Activated naive CD8-positive, alpha-beta T cell treated with anti-CD3 and anti-CD28 coated beads, Interleukin-2, amount 50 U/mL, for 24 hours (primary cell): ENCODE measurements around the gene CCDC71L.

ENCODE experiments used
- ATAC-seq: fragments of 150-1000 bp; cut with Tn5 transposase; one replicate; pipeline ENCODE4 v1.10.0; 2021
- DNase-seq: peaks from one replicate; pipeline ENCODE4 v3.0.0; 2021
- H3K27ac Mint-ChIP-seq: one replicate; pipeline ENCODE4 v1.8.0; 2021; ENCODE audit warnings: mild to moderate bottlenecking, mixed read lengths
- H3K27me3 Mint-ChIP-seq: one replicate; pipeline ENCODE4 v1.8.0; 2021; ENCODE audit warnings: mixed read lengths
- H3K36me3 Mint-ChIP-seq: one replicate; pipeline ENCODE4 v1.8.0; 2021; ENCODE audit warnings: low read depth, mixed read lengths
- H3K4me1 Mint-ChIP-seq: one replicate; pipeline ENCODE4 v1.8.0; 2021; ENCODE audit warnings: mixed read lengths
- H3K4me3 Mint-ChIP-seq: one replicate; pipeline ENCODE4 v1.8.0; 2021; ENCODE audit warnings: mild to moderate bottlenecking, moderate library complexity, mixed read lengths
- H3K9me3 Mint-ChIP-seq: one replicate; pipeline ENCODE4 v1.8.0; 2021; ENCODE audit warnings: mixed read lengths

CCDC71L gene

GRCh38 chr7:106622654-106623314 lies 38.2 kb downstream of the CCDC71L start:
- DNase-seq = no peak

DNA sequence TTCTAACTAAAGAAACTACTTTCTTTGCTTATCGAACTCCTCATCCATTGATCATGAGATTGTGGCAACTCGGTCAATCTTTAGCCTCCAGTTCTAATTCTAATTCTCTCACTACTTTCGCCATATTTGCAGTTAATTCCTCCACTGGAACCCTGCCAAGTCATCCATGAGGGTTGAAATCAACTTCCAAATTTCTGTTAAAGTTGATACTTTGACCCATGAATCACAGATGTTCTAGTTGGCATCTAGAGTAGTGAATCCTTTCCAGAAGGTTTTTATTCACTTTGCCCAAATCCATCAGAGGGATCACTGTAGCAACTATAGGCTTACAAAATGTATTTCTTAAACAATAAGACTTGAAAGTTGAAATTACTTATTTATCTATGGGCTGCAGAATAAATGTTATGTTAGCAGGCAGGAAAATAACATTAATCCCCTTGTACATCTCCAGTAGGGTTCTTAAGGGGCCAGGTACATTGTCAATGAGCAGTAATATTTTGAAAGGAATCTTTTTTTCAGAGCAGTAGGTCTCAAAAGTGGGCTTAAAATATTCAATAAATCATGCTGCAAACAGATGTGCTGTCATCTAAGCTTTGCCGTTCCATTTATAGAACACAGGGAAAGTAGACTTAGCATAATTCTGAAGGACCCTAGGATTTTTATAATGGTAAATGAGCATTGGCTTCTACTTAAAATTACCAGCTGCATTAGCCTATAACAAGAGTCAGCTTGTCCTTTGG lies 39.4 kb downstream of the CCDC71L start:
- H3K36me3 Mint-ChIP-seq = no peaks in the 10 kb centered on the region
- peaks cover 10% of the 10 kb centered on the region for H3K27me3 Mint-ChIP-seq
- ATAC-seq (no peak), DNase-seq (no peak)
- no peak overlapping the region for H3K27ac Mint-ChIP-seq
- H3K9me3 Mint-ChIP-seq = peaks cover 10% of the 10 kb centered on the region
- H3K4me1 Mint-ChIP-seq = no peaks in the 10 kb centered on the region
- no peak overlapping the region for H3K4me3 Mint-ChIP-seq

More at GRCh38 chr7:106622654-106623314, 38.2 kb downstream of the CCDC71L start:
- Mint-ChIP-seq H3K4me3 (no peak overlapping the region), H3K27me3 (peaks cover 13% of the 10 kb centered on the region), H3K4me1 (no peaks in the 10 kb centered on the region), H3K27ac (no peak overlapping the region), H3K9me3 (peaks cover 10% of the 10 kb centered on the region), H3K36me3 (no peaks in the 10 kb centered on the region)
- no peak for ATAC-seq

GRCh38 chr7:106620676-106621075 lies 40.3 kb downstream of the CCDC71L start:
- Mint-ChIP-seq H3K4me3 (no peak overlapping the region), H3K27me3 (peaks cover 7% of the 10 kb centered on the region), H3K9me3 (peaks cover 10% of the 10 kb centered on the region), H3K4me1 (no peaks in the 10 kb centered on the region), H3K36me3 (no peaks in the 10 kb centered on the region), H3K27ac (no peak overlapping the region)
- ATAC-seq (no peak), DNase-seq (no peak)

DNA sequence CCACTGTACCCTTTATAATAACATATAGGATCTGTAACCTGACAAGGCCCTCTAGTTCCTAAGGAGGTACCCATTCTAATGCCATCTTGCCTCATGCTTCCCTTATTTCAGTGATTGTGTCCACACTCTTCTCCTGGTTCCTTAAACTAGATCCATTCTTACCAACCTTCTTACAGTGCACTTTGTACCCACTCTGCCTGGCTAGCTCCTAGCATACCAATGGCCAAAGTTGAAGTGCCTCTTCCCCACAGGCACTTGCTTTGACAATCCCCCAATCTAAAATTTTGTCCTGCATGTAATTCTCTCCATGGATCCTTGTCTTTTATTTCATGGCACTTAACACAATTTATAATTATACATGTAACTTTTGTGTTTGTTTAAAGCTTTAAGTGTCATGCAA lies 40.9 kb downstream of the CCDC71L start:
- Mint-ChIP-seq H3K27me3 (peaks cover 6% of the 10 kb centered on the region), H3K27ac (no peak overlapping the region), H3K4me1 (no peaks in the 10 kb centered on the region), H3K36me3 (no peaks in the 10 kb centered on the region), H3K4me3 (no peak overlapping the region), H3K9me3 (peaks cover 10% of the 10 kb centered on the region)
- ATAC-seq (no peak), DNase-seq (no peak)

GRCh38 chr7:106619213-106619612 lies 41.7 kb downstream of the CCDC71L start:
- Mint-ChIP-seq H3K27me3 (peaks cover 6% of the 10 kb centered on the region), H3K27ac (no peak overlapping the region), H3K4me1 (no peaks in the 10 kb centered on the region), H3K4me3 (no peak overlapping the region), H3K36me3 (no peaks in the 10 kb centered on the region), H3K9me3 (peaks cover 10% of the 10 kb centered on the region)
- DNase-seq (no peak), ATAC-seq (no peak)

- Mint-ChIP-seq H3K4me1 (no peaks in the 10 kb centered on the region), H3K27me3 (peaks cover 3% of the 10 kb centered on the region), H3K9me3 (peaks cover 10% of the 10 kb centered on the region), H3K4me3 (no peak overlapping the region), H3K27ac (no peak overlapping the region), H3K36me3 (no peaks in the 10 kb centered on the region)
- DNase-seq = no peak
- no peak for ATAC-seq
Observed at GRCh38 chr7:106618480-106618879, 42.5 kb downstream of the CCDC71L start.

DNA sequence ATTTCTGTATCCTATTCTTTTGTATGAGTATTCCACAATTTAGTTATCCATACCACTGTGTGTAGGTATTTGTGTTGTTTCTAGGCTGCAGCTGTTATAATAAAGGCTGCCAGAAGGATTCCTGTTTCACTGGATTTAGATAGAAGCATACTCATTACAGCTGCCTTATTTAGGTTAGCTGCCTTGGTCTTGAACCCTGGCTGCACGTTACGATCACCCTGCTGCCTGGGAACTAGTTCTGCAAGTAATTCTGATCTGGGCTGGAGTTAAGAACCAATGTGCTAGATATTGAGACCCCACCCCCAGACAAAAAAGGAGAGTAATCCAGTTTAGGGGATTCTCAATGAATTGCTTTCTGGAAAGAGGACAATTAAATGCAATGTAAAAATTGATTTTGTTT lies 43.1 kb downstream of the CCDC71L start:
- Mint-ChIP-seq H3K27me3 (no peaks in the 10 kb centered on the region), H3K27ac (no peak overlapping the region), H3K9me3 (peaks cover 4% of the 10 kb centered on the region), H3K36me3 (no peaks in the 10 kb centered on the region), H3K4me3 (no peak overlapping the region), H3K4me1 (no peaks in the 10 kb centered on the region)
- no peak for DNase-seq
- ATAC-seq = no peak

DNA sequence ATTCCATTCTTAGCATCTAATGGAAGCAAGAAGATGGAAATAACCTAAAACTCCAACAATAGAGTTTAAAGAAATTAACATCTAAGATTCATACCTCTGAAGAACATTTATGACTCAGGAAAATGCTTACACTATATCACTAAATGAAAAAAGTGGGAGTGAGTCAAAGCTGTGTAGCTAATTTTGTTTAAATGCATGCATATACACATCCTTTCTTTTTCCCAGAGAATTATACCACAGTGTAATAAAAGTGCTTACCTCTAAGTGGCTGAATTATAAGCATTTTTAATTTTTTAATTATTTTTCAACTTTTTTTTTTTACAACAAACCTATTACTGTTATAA lies 44.3 kb downstream of the CCDC71L start:
- Mint-ChIP-seq H3K27ac (no peak overlapping the region), H3K9me3 (peaks cover 9% of the 10 kb centered on the region), H3K4me1 (no peaks in the 10 kb centered on the region), H3K4me3 (no peak overlapping the region), H3K36me3 (no peaks in the 10 kb centered on the region), H3K27me3 (no peaks in the 10 kb centered on the region)
- no peak for ATAC-seq
- no peak for DNase-seq

DNA sequence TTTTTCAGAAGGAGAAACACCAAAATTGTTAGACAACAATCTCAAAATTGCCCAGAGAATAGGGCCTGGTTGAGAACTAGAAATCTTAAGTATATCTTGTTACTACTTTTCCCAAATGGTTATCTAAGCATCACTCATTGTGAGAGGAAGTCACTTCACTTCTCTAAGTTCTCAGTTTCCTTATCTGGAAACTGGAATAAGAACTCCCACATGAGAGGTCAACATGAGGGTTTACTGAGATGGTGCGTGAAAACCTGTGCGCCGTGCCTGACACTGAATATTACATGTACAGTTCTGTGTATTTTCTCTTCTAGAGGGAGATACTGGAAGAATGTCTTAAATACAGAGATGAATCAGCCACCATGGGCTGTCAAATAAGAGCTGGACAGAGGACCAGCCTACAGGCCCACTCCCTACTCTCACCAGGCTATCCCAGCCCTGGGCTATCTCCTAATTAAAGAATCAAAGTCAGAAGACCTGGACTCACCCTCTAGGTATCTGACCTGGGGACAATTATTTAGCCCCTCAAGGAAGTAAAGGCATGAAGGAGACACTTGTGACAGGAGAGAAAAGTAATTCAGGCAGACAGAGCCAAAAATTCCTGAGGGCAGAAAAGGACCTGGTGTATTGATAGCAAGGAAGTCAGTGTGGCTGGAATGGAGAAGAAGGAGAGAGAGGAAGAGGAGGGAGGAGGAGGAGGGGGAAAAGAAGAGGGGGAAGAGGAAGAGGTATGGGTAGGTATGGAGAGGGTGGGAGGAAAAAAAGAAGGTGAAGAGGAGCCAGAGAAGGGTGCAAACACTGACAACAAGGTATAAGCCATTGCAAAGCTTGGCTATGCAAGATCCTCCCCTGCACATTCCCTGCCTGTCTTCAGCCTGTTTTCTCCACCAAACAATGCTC lies 44.9 kb downstream of the CCDC71L start:
- Mint-ChIP-seq H3K9me3 (peaks cover 6% of the 10 kb centered on the region), H3K36me3 (no peaks in the 10 kb centered on the region), H3K27ac (no peak overlapping the region), H3K27me3 (no peaks in the 10 kb centered on the region), H3K4me1 (no peaks in the 10 kb centered on the region), H3K4me3 (no peak overlapping the region)
- ATAC-seq (no peak), DNase-seq (no peak)

- Mint-ChIP-seq H3K9me3 (peaks cover 6% of the 10 kb centered on the region), H3K4me3 (no peak overlapping the region), H3K27me3 (no peaks in the 10 kb centered on the region), H3K27ac (no peak overlapping the region), H3K4me1 (no peaks in the 10 kb centered on the region), H3K36me3 (no peaks in the 10 kb centered on the region)
- DNase-seq (no peak), ATAC-seq (no peak)
Observed at GRCh38 chr7:106614751-106615150, 46.2 kb downstream of the CCDC71L start.

DNA sequence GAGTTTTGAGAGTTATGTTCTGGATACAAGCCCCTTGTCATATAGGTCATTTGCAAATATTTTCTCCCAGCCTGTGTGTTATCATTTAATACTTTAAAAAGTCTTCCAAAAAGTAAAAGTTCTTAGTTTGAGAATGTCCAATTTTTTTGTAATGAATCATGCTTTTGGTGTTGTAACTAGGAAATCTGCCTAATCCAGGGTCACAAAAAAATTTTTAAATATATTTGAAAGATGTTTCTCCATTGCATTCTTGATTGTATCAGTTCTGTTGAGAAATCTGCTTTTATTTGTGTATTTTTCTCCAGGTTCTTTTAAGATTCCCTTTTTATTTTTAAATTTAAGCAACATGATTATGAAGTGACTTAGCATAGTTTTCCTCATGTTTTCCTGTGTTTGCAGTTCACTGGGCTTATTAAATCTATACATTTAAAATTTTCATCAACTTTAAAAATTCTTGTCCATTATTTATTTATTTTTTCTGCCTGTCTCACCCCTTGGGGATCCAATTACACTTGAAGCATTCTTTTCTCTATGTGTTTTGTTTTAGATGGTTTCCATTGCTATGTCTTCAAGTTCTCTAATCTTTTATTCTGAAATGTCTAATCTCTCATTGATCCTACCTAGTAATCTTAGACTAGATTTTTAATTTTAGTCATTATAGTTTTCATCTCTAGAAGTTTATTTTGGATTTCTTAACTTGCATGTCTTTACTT lies 47.0 kb downstream of the CCDC71L start:
- Mint-ChIP-seq H3K36me3 (no peaks in the 10 kb centered on the region), H3K27me3 (no peaks in the 10 kb centered on the region), H3K27ac (no peak overlapping the region), H3K9me3 (peaks cover 6% of the 10 kb centered on the region), H3K4me1 (no peaks in the 10 kb centered on the region), H3K4me3 (no peak overlapping the region)
- ATAC-seq = no peak
- DNase-seq = no peak

DNA sequence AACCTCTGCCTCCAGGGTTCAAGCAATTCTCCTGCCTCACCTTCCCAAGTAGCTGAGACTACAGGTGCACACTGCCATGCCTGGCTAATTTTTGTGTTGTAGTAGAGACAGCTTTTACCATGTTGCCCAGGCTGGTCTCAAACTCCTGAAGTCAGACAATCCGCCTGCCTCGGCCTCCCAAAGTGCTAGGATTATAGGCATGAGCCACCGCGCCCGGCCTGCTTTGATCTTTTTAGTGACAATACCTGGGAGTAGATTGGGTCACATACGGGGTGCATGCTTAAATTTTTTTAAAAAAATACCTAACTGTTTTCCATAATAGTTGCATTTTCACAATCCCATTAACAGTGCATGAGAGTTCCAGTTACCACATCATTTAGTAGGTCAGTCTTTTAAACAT lies 47.7 kb downstream of the CCDC71L start:
- Mint-ChIP-seq H3K4me1 (no peaks in the 10 kb centered on the region), H3K36me3 (no peaks in the 10 kb centered on the region), H3K4me3 (no peak overlapping the region), H3K27me3 (no peaks in the 10 kb centered on the region), H3K9me3 (peaks cover 6% of the 10 kb centered on the region), H3K27ac (no peak overlapping the region)
- ATAC-seq (no peak), DNase-seq (no peak)

DNA sequence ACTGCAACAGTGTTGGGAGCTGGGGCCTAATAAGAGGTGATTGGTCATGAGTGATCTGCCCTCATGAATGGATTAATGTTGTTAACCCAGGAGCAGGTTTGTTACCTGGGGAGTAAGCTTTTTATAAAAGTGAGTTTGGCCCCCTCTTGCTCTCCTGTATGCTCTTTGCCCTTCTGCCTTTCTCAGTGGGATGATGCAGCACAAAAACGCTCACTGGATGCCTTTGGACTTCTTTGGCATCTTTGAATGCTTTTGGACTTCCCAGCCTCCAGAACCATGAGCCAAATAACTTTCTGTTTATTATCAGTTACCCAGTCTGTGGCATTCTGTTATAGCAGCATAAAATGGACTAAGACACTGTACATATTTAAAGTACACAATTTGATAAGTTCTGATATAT lies 48.5 kb downstream of the CCDC71L start:
- Mint-ChIP-seq H3K36me3 (no peaks in the 10 kb centered on the region), H3K27ac (no peak overlapping the region), H3K4me1 (no peaks in the 10 kb centered on the region), H3K4me3 (no peak overlapping the region), H3K9me3 (peaks cover 6% of the 10 kb centered on the region), H3K27me3 (no peaks in the 10 kb centered on the region)
- ATAC-seq = no peak
- no peak for DNase-seq

DNA sequence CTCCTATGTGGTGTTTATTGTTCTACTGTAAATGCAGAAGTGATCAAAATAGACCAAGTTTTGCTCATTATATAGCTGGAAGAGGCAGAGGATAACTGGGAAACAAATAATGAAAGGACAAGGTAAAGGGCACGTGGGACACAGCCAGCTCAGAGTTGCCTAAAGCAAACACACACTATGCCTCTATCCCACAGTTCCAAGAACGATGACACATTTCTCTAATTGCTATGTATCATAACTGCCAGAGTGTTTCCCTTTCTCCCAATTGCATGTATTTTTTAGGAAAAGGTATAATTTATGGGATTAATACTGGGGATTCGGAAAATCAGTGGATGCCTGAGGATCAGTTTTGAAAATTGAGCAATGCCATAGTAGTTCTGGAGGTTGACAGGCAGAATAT lies 49.0 kb downstream of the CCDC71L start:
- H3K27ac Mint-ChIP-seq = no peak overlapping the region
- no peaks in the 10 kb centered on the region for H3K4me1 Mint-ChIP-seq
- no peaks in the 10 kb centered on the region for H3K36me3 Mint-ChIP-seq
- H3K9me3 Mint-ChIP-seq = peaks cover 6% of the 10 kb centered on the region
- H3K27me3 Mint-ChIP-seq = no peaks in the 10 kb centered on the region
- H3K4me3 Mint-ChIP-seq = no peak overlapping the region
- DNase-seq (no peak), ATAC-seq (no peak)
